CD4-positive, alpha-beta T cell treated with Interleukin-1 beta for 1 hour (primary cell): ENCODE results near the gene IGLON5.

Experiments
- DNase-seq, 2 donors: peaks; one replicate each; pipeline ENCODE4 v3.0.0-alpha.2; 2020 to 2022

Gene IGLON5

DNA sequence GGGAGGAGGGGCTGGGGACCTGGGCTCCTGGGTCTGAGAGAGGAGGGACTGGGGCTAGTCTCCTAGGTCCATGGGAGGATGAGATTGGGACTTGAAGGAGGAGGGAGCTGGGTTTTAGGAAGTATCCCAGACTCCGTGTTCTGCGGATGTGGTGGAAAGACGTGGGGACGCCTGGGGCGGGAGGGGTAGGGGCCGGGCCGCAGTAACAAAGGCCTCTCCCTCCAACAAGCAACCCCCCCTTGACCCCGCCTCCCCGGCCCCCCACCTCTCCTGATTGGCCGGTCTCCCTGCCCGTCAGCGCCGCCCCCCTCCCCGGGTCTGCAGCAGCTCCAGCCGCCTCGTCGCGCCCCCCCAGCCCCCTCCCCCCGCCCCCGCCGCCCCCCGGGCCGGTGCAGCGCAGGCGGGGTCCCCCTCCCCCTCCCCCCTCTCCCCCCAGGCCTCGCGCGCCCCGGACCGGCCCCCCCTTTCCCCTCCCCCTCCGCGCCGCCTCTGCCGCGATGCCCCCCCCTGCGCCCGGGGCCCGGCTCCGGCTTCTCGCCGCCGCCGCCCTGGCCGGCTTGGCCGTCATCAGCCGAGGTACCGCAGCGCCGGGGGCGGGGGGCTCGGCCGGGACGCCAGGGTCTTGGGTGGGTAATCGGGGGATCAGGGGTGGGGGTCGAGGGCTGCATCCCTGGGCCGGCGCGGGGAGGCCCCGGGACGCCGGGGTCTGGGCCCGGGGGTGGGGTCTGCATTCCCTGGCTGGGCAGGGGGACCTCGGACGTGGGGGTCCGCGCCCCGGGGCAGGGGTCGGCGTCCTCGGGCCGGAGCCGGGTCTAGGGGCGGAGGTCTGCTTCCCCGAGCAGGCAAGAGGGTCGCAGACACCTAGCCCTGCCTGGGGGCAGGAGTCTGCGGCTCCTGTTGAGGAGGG is at the start of gene IGLON5:
TSS of gene IGLON5 (plus strand) at position 294 of the 907 bp plus-strand sequence. CDS start at position 498, 204 bp downstream.
- DNase-seq: no peak

DNA sequence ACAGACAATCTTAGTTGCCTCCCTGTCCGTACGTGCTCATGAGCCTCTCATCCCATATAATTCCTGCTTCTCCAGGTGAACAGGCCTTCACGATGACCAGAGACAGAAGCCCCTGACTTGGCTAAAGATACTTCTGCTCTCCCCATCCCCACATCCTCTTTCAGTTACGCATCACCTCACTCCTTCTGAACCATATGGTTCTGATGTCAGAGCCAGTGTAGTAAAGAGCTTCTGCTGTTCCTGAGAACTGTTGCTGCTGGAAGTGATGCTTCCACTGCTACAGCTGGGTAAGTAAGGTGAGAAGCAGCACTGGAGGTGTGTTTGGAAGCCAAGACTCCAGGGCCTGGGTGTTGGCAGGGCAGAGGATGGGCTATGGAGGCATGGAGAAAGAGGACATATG is 47.6 kb upstream of the IGLON5 start:
- no peak for DNase-seq

DNA sequence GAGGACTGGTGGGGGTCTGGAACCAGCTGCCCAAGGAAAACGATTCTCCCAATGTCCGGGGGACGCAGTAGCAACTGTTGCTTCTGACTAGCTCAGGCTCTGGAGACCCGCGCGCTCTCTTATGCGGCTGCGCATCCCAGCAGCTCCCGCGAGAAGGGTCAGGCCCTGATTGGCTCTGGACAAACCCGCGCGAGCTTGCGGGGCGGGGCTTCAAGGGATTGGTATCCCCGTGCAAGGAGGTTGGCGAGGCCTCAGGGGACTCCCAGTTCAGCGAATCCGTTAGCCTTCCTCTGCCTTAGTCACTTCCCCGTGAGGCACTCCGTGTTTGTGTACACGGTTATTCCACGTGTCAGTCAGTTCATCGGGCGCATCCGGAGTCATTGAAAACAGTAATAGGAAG is 40.4 kb upstream of the IGLON5 start:
- peak in 1 of 2 donors; percentile 22 for DNase-seq

DNA sequence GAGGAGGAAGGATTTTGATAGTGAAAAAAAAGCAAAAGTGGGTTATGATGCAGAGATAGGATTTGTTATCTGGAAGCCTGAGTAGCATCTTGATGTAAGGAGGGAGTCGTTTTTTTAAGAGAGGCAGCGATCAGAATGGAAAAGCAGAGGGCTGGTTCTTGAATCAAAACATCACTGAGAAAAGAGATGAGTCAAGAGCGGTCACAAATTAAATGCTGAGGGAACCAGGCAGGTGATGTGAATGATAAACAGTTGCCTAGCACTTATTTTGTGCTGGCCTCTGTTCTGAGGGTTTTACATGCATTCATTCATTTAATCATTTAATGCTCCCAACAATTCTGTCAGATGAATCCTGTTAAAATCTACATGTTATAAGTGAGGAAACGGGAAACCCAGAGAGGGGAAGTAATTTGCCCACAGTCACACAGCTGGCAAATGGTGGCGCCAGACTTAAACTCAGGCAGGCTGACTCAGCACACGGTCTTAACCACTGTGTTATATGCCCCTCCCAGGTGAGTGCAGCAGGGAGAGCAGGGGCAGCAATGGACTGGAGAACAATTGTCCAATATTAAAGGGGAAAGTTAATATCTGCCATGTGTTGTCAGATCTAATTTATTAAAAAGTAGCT is 39.1 kb upstream of the IGLON5 start:
- peak in 1 of 2 donors; percentile 7 for DNase-seq

DNA sequence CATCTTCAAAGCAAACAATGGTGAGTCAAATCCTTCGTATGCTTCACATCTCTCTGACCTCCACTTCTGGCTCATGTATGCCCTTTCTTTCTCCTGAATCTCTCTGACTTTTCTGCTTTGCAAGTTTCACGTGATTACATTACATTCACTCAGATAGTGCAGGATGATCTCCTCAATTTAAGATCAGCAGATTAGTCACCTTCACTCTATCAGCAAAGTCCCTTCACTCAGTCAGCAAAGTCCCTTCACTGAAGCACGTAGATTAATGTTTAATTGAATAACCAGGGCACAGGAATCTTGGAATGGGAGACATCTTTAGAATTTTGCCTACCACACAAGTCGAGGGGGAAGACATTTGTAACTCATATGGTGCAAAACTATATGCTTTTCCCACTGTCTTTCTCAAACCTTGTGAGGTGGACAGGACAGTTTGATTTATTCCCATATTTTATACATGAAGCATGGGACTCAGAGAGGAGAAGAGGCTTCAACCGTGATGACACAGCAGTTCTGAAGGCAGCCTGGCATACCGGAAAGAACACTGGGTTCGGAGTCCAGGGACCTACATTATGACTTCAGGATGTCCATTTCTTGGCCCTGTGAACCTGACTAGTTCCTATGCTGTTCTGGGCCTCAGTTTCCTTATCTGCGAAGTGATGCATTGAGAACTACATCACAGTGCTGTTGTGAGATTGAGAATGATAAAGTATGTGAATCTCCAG is 37.2 kb upstream of the IGLON5 start:
- DNase-seq: no peak

DNA sequence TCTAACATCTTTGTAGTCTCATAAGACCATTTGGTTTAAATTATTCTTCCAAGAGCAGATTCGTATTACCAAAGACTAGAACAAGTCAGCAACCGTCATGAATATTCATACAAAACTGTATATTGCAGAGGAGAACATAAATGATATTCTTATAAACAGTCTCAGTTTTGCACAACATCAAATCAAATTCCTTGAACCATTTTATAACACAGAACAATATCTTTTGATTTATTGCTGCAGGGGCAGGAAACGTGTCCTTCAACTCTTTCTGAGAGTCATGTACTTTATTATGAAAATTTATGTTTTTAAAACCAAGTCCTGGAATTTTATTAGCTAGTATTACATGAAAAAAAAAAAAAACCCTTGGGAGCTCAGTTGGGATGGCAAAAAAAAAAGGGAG is 34.3 kb upstream of the IGLON5 start:
- no peak for DNase-seq

DNA sequence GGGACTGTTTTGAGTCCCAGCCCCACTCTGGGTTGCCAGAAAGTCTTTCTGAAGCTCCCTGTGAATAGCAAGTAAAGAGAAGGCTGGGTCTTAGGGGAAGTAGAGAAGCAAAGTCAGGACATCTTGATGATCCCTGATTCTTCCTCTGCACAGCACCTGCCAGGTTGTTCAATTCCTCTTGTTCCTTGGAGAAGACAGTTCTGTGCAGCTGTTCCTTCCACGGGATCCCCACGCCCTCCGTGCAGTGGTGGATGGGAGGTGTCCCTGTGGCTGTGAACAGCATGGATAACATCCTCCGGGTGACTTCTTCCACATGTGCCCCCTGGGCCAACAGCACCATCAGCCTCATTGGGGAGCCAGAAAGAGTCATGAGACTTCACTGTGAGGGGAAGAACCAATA is 29.1 kb upstream of the IGLON5 start:
- DNase-seq: no peak

DNA sequence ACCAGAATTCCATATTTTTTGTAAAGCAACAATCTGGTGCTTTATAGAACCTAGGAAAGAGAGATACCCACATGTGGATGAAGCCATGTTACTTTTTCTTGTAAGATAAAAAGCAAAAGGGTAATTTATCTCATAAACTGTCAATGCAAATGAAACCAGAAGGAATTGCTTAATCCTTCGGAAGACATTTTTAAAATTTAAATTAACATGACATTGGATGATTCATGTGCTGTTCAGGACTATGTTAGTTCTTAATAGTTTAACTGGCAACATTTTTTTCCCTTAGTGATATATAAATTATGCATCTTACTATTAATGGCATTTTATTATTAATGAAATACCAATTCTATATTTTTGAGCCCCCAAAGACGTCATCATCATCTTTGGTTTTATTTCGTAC is 25.8 kb upstream of the IGLON5 start:
- no peak for DNase-seq

DNA sequence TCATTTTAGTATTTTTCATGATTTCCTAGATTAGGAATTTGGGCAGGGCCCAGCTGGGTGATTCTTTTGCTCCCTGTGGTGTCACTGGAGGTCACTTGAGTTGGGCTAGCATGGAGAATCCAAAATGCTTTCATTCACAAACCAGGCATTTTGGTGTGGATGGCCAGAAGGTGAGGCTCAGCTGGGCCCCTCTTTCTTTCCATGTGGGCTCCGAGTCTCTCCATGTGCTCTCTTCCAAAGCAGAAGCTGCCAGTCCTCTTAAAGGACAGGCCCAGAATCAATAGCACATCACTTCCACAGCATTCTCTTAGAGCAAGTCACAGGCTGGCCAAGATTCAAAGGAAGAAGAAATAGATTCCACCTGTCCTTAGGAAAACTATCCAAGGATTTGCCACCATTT is 21.8 kb upstream of the IGLON5 start:
- DNase-seq: no peak

DNA sequence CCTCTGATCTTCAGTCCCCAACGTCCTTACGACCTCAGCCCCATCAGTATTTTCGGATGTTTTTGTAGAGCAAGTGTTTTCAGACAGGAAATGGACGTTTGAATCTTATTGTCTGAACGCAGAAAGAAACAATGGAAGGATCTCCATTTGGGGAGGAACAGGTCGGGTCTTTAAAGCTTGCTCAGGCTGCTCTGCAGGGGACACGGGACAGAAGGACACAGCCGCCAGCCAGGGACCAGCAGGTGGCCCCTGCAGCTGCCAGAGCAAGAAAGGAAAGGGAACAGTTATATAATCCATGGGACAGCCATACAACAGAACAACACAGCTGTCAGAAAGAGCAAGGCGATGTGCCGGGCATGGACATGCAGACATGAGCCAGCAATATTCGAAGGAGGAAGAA is 18.5 kb upstream of the IGLON5 start:
- DNase-seq: no peak

DNA sequence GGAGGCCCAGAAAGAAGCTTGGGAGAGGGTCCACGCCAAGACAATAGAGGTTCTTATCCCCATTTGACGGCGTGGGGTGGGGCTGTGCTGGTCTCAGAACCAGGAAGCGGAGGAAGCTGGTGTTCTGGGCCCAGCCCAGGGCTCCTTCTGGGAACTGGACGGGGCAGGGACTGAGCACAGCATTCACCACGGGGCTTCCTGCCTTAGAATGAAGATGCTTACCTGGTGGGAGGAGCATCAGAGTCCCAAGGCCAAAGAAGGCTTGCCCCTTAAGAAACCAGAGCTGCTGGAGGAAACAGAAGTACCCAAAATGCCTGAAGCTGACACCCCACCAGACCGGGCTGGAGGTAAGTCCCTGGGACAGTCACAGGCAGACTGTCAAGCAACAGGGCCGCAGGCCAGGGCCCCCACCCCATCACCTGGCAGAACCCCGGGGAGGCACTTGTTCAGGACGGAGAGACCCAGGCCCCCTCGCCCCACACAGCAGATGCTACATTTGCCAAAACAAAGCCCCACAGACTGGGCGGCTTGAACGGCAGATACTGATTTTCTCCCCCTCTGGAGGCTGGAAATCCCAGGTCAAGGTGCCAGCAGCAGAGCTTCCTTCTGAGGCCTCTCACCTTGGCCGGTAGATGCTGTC is 17.8 kb upstream of the IGLON5 start:
- DNase-seq: no peak

DNA sequence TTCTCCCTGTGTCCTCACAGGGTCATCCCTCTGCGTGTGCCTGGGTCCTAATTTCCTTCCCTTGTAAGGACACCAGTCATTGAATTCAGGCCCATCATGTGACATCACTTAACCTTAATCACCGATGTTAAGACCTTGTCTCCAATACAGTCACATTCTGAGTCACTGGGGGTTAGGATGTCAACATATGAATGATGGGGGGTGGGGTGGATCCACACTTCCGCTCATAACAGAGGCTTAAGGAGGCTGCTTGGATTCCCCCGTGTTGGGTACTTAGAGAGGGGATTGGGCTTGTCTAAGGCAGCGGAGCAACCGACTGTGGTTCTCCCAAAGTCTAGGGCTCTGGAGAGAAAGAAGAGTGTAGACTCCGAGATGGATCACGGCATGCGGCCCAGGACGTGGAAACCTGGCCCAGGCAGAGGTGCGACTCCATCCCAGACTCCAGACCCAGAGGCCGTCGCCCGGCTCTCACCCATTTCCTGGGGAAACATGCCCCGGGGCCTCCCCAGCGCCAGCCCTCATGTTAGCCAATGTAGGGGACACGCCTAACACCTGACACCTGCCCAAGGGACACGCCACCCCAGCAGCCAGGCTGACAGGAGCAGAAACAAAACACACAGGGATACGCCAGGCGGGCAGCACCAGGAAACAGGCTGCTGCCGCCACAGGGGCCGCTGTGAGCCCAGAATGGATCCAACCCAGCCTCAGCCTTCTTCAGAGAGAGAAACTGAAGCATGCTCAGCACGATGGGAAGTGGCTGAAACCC is 17.1 kb upstream of the IGLON5 start:
- DNase-seq: no peak

DNA sequence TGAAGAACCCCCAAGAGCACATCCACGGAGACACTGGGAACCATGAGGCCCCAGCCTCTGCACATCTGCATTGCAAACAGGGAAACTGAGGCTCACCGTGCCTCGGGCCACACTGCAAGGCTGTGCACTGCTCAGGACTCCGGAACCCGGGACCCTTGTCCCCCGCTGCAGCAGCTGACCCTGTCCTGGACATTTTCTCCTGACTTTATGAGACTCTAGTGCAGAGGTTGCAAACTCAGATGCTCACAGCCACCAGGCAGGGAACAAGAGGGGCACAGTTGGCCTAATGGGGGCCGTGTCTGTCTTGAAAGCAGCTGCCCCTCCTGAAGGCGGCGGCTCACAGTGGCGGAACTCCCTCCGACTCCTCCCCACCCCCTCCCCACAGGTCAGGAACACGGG is 16.5 kb upstream of the IGLON5 start:
- no peak for DNase-seq

DNA sequence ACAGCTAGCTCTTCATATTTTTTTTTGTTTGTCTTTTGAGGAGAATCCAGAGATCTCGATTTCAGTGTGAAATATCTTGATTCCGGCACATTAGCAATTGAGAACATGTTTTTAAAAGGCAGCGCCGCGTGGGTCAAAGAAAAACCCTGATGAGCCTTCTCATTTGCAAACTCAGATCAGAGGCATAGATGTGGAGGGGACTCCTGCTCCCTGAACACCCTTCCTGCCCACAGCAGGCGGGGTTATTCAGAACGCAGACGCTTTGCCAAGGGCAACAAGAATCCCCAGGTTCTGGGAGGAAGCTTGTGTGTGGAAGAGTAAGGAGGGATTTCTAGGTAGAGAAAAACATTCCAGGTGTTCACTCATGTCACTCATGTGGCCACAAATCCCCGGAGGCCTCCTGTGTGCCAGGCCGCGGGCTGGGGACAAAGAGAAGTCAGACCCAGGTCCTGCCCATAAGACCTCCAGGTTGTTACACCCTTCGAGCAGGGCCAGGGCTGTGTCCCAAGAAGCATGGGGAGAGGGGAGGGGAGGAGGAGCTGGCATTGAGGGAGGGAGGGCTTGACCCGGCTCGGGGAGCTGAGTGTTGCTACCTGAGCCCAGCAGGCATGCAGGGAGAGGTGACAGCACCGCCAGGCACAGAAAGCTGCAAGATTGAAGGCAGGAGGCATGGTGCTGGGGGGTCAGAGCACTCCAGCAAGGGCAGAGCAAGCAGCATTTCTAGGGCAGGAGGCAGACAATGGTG is 15.9 kb upstream of the IGLON5 start:
- DNase-seq: no peak

DNA sequence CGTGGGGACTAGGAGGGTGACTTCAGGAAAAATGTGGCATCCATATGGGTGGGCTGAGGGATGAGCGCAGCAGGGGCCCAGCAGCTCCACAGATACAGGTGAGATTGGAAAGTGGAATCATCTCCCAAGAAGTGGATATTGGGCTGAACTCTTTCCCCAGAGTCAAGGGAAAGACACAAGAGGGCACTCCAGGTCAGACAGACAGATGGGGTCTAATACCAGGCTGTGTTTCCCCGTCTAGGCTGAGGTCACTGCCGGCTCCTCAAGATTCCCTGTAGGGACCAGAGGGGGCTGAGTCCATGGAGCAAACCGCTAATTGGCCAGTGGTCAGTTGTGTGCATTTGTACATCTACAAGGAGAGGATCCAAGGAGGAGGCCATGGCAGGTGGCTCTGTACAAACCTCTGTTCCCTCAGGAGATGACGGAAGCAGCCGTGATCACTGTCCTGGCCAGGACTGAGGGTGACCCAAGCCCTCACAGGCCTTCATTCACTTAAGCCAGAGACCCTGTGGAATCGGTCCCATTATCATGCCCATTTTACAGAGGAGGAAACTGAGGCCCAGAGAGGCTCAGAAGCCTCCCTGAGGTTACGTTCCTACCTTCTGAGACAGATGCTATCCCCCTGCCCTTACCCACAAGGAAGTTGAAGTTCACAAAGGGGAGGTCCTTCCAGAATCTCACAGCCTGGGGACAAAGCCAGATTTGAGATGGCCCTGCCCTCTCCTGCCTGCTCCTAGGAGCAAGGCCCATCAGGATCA is 14.9 kb upstream of the IGLON5 start:
- DNase-seq: no peak

DNA sequence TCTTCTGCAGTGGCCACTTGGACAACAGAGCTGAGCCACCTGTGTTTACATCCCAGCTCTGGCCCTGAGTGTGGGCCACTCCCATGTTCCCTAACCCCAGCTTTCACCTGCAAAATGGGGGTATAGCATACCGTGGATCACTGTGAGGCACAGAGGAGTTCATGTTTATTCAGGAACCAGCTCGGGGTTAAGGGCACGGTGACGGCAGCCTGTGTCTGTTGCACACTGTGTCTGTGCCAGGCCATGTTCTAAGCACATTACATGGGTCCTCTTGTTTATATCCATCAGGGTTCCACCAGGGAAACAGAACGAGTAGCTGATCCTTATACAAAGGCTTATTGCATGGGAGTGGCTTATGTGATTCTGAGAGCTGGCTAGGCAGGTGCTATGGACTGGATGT is 14.0 kb upstream of the IGLON5 start:
- no peak for DNase-seq

DNA sequence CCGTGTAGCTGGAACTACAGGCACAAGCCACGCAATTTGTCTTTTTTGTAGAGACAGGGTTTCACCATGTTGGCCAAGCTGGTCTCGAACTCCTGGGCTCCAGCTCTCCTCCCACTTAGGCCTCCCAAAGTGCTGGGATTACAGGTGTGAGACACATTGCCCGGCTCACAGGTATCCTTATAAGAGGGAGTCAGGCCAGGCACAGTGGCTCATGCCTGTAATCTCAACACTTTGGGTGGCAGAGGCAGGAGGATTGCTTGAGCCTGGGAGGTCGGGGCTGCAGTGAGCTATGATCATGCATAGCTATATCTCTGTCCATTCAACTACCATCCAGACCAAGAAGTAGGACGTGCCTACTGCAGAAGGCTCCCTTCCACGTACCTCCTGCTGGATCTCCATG is 10.2 kb upstream of the IGLON5 start:
- DNase-seq: no peak

DNA sequence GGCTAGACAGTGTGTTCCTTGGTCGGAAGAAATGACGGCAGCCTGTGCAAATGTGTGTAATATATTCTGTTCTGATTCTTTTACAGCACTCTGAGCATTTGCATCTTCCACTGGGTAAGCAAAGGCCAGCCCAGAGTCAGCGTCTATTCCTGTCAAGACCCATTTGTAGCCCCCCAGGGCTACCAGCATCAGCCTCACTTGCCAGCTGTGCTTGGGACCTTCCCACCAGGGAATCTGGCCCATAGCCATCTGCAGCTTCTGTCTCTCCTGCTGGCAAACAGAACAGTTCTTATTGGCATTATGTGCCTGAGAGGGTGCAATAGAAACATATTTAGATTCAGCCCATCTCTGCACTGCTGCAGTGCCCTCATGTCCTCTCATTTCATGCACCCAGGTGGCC is 6.0 kb upstream of the IGLON5 start:
- DNase-seq: no peak

DNA sequence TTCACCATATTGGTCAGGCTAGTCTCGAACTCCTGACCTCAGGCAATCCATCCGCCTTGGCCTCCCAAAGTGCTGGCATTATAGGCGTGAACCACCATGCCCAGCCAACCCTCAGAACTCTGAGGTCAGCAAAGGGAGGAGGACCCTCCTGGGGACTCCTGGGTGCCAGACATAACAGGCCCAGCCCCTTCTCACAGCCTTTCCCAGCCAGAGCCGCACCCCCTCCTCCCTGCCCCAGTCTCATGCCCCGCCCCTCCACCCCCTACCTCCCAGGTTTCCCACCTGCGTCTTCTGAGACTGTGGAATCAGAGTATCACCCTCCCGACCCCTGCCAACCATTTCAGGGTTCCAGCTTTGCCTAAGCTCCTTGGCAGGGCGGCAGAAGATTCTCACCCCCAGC is 5.2 kb downstream of the IGLON5 start:
- no peak for DNase-seq

DNA sequence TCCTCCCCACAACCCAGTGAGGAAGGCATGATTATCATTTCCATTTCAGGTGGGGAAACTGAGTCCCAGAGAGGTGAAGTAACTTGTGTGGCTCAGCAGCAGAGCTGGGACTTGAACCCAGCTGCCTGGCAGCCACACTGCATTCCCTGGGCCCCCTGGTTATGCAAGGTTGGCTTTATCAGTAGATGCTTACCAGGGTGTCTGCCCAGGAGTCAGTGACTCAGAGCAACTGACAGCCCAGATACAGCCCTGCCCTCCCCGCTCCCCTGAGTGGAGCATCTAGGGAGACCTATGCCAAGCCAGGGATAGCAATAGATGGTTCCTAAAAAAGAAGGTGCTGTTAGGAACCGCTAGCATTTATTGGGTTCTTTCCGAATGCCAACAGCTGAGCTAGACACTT is 5.9 kb downstream of the IGLON5 start:
- no peak for DNase-seq

DNA sequence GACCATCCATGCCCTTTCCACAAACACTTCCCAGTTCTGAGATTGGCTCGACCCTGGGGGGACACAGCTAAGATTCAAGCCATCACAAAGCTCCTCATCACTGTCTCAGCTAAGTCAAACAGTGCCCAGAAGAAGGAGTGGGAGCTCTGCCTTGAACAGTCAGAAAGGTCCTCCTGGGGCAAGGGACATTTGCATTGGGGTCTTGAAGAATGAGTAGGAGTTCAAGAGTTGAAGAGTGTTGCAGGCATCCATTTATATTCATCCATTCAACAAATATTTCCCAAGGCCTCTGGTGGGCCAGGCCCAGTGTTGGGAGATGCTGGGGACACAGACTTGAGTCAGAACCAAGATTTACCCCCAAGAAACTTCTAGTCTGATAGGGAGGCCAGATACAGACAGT is 6.5 kb downstream of the IGLON5 start:
- DNase-seq: no peak
